NCI-H128 (cell line): ENCODE results near the gene ATG2A.

ENCODE experiments used
- DNase-seq: peaks from one replicate; lab custom pipeline; 2025; ENCODE audit not compliant: unreplicated experiment; lab: John Stamatoyannopoulos, UW

ATG2A gene

GRCh38 chr11:64905516-64906313 is 11.3 kb downstream of the ATG2A start:
- no peak for DNase-seq

GRCh38 chr11:64903291-64903833 is 13.6 kb downstream of the ATG2A start:
- no peak for DNase-seq

GRCh38 chr11:64902102-64902900 is 14.7 kb downstream of the ATG2A start:
- DNase-seq, result no peak

GRCh38 chr11:64900774-64901173 is 16.2 kb downstream of the ATG2A start:
- DNase-seq, result no peak

GRCh38 chr11:64900263-64900678 is 16.7 kb downstream of the ATG2A start:
- DNase-seq, result no peak

- no peak for DNase-seq
These were observed 18.5 kb downstream of the ATG2A start for GRCh38 chr11:64898541-64898940.

GRCh38 chr11:64898076-64898445 is 18.9 kb downstream of the ATG2A start:
- DNase-seq, result no peak

- no peak for DNase-seq
These were observed 19.5 kb downstream of the ATG2A start for GRCh38 chr11:64897381-64898075.

- DNase-seq, result no peak
These were observed 20.5 kb downstream of the ATG2A start for GRCh38 chr11:64896448-64897022.

GRCh38 chr11:64894812-64895452 is 22.1 kb downstream of the ATG2A start:
- no peak for DNase-seq

GRCh38 chr11:64894070-64894811 is 22.8 kb downstream of the ATG2A start:
- DNase-seq, result peak; percentile 53

GRCh38 chr11:64893194-64894069 is 23.6 kb downstream of the ATG2A start:
- no peak for DNase-seq

GRCh38 chr11:64892838-64893193 is 24.2 kb downstream of the ATG2A start:
- no peak for DNase-seq

- DNase-seq, result no peak
These were observed 24.6 kb downstream of the ATG2A start for GRCh38 chr11:64892411-64892831.

- DNase-seq, result no peak
These were observed 25.1 kb downstream of the ATG2A start for GRCh38 chr11:64891880-64892279.

GRCh38 chr11:64891215-64891848 is 25.7 kb downstream of the ATG2A start:
- DNase-seq, result no peak

- DNase-seq, result no peak
These were observed 26.5 kb downstream of the ATG2A start for GRCh38 chr11:64890522-64890939.

GRCh38 chr11:64888729-64889511 is 28.1 kb downstream of the ATG2A start:
- no peak for DNase-seq
